NCI-H460 (cell line): ENCODE data around the gene ADNP2. TPM values are rescaled to one million over a fixed set of nuclear protein-coding genes. Genes with fewer than 3 reads are reported as not detected.

Experiments
- DNase-seq: peaks from one replicate; pipeline ENCODE4 v3.0.0-alpha.2; 2016; ENCODE audit warnings: low read depth; ENCODE audit errors: extremely low read depth
- total RNA-seq: library from RNA; depleted of rRNA; stranded (reverse); fragments of >200 nt; shearing (Covaris generic); gene quantifications from 2 replicates; pipeline ENCODE4 v1.2.3, GENCODE V29; 2014

Gene ADNP2
- total RNA-seq, 1 experiment from 2014 or later = 19.0 TPM

GRCh38 chr18:80106482-80107051, 2.5 kb upstream of the ADNP2 start:
- no peak for DNase-seq

- no peak for DNase-seq
Measured at GRCh38 chr18:80107426-80107825, 1.6 kb upstream of the ADNP2 start.

- no peak for DNase-seq
Measured at GRCh38 chr18:80108121-80108536, 933 bp upstream of the ADNP2 start.

GRCh38 chr18:80109676-80110078, 615 bp downstream of the ADNP2 start:
- DNase-seq = no peak

GRCh38 chr18:80112624-80113248, 3.7 kb downstream of the ADNP2 start:
- no peak for DNase-seq

GRCh38 chr18:80115035-80115434, 6.0 kb downstream of the ADNP2 start:
- DNase-seq = no peak

- DNase-seq = no peak
Measured at GRCh38 chr18:80119111-80119510, 10.0 kb downstream of the ADNP2 start.

- DNase-seq = no peak
Measured at GRCh38 chr18:80120932-80121331, 11.9 kb downstream of the ADNP2 start.

GRCh38 chr18:80124131-80124530, 15.1 kb downstream of the ADNP2 start:
- no peak for DNase-seq

GRCh38 chr18:80126797-80127196, 17.7 kb downstream of the ADNP2 start:
- DNase-seq = no peak

- DNase-seq = no peak
Measured at GRCh38 chr18:80127635-80128034, 18.6 kb downstream of the ADNP2 start.

GRCh38 chr18:80129672-80130367, 20.8 kb downstream of the ADNP2 start:
- no peak for DNase-seq

GRCh38 chr18:80130555-80130954, 21.5 kb downstream of the ADNP2 start:
- DNase-seq = no peak

GRCh38 chr18:80132180-80132812, 23.2 kb downstream of the ADNP2 start:
- DNase-seq = no peak

GRCh38 chr18:80133124-80133523, 24.1 kb downstream of the ADNP2 start:
- DNase-seq = no peak

GRCh38 chr18:80135136-80135535, 26.1 kb downstream of the ADNP2 start:
- DNase-seq = no peak

- no peak for DNase-seq
Measured at GRCh38 chr18:80136679-80137078, 27.6 kb downstream of the ADNP2 start.

- DNase-seq = no peak
Measured at GRCh38 chr18:80137137-80137536, 28.1 kb downstream of the ADNP2 start.

- no peak for DNase-seq
Measured at GRCh38 chr18:80137976-80138375, 28.9 kb downstream of the ADNP2 start.

- DNase-seq = no peak
Measured at GRCh38 chr18:80140455-80140985, 31.5 kb downstream of the ADNP2 start.

- no peak for DNase-seq
Measured at GRCh38 chr18:80143881-80144280, 34.8 kb downstream of the ADNP2 start.
